Medulla oblongata (tissue), 1 donor: ENCODE data around the gene PEX13.
"Not testable (repeated sequence)": the region's sequence is repeated elsewhere in the genome, so short reads cannot be mapped to it uniquely, and the experiment has no call there.

Experiments used
- DNase-seq: peaks from one replicate; pipeline ENCODE4 v3.0.0-alpha.2; 2015; ENCODE audit errors: extremely low spot score

PEX13 gene

DNA sequence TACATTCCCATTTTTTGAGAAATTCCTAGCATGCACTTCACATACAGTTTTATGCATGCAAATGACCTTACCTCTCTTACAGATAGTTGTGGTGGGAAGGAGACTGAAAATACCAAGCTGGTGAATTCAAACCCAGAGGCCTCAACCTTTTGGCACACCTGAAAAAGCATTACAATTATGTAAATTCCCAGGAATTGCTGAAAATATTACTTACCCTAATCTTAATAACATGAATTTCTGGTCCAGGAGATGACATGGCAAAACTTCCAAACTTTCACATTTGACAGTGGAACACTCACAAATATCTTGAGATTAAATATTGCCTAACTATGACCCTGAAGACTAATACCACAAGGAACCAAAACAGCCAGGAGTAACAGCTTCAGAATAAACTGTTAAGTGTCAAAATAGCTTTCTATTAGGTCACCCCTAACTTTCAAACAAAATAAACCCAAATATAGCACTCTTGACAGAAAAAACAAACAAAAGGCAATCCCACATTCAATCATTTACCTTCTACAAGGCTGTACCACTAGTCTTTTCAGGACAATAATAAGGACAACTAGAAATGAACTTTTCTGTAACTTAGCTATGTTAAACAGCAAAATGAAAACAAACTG is 10.9 kb upstream of the PEX13 start:
- no peak for DNase-seq

DNA sequence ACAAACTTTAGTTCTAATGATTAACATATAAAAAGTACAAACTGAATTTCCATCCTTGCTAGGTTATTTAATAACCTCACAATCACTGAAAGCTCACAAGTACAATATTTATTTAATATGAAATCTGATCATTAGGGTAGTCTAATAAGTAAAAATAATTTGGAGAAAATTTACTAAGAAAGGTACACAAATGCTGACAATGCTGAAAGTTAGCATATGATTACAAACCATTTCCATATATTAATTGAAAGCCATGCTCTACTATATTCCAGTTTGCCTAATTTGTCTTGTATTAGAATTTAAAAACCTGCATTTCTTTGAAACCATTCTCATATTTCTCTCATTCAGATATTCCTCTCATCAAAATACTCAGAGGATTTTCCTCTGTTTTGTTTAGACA is 8.2 kb upstream of the PEX13 start:
- DNase-seq, result no peak

DNA sequence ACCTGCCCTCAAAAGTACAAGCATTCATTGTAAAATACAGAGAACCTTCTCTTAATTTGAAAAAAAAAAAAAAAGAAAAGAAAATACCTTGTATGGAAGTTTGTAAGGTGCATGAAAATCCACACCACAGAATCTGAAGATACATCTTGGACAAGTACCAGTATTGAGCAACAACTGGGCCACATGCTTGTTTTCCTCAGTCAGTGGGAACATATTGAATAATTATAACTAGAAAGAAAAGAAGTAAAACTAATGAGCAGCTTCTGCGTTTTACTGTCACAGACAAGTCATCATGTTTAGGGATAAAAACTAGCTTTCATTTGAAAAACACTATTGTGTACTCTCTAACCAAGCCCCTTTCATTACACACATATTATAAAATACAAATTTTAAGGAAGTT is 5.8 kb upstream of the PEX13 start:
- no peak for DNase-seq

DNA sequence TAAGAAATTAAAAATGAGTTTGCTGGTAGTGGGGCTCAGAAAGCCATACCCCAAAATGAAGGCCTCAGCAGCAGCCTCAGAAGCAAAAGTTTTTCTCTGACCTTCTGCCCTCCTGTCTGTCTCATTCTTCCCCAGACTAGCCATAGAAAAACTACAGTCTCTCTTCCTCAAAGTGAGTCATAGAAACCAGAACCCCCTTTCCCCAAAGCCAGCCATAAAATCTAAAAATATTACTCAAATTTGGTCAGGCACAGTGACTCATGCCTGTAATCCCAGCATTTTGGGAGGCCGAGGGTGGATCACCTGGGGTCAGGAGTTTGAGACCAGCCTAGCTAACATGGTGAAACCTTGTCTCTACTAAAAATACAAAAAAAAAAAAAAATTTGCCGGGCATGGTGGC is 5.2 kb upstream of the PEX13 start:
- not testable (repeated sequence) for DNase-seq

DNA sequence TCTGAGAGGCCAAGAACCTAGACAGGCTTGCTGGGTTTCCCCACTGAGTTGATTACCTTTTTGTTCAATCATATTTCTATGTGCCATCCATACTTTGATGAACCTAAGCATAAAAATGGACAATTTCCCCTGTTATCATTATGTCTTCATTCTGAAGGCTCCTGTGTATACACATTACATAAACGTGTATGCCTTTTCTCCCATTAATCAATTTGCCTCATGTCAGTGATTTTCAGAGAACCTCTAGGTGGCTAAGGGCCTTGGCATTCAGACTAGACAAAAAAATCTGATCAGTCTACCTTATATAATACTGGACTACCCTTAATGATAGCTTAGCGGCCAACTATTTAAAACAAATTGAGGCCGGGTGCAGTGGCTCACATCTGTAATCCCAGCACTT is 4.1 kb upstream of the PEX13 start:
- DNase-seq, result no peak

DNA sequence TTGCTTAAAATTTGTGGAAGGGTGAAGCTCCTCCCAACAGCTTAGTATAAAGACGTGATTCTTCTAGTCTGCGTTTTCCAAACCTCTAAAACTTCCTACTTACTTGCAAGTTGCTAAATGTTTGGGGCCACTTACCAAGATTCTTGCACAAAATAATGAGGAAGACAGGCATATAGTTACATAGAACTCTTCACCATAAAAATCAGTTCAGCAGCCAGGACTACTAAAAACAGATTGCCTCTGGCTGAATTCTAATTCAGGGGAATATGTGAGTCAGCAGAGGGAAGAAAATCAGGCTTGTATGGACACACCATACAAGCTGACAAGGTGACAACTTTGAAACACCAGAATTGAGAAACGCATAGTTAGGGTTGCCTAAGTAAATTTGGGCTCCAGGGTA is 2.8 kb upstream of the PEX13 start:
- DNase-seq, result no peak

DNA sequence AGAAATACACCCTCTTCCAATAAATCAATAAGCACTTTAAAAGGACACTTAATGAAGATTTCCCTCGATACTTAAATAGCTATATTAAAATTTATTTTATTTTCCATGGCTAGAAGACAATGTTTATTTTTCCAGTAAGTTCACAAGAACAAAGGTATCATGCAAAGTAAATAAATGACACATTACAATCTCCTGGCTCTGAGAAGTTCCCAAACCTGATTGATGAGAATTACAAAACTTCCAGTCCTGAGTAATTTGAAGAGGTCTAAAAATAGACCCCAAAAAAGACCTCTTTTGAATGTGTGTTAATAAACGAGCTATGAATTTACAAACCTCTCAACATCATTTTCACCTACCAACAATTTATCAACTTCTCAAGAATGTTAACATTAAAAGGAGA is 1.5 kb upstream of the PEX13 start:
- no peak for DNase-seq

DNA sequence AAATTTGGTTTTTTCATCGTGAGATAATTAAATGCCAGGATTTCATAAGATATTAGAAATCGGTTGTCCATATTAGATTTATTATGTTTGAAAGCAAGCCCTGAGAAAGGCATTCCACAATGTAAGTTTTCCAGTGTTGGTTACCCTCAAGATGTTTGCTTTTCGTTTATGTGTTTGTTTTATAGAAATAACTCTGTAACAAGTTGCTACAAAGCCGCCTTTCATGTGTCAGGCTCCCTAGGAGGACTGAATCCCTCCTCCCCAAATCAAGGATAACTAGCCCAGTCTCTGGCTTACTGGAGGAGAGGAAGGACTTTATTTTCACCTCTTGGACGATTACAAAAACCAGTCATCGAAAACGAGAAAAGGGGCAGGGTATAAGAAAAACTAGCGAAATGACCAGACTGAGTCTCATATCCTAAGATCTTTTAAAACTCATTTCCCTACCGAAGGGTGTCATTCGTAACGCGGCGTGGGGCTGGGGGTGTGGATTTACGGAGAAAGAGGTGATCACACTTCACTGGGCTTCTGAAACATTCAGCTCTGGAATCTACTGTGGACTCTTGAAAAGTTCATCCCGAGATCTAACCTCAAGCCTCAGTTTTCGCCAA is 1.0 kb upstream of the PEX13 start:
- no peak for DNase-seq

DNA sequence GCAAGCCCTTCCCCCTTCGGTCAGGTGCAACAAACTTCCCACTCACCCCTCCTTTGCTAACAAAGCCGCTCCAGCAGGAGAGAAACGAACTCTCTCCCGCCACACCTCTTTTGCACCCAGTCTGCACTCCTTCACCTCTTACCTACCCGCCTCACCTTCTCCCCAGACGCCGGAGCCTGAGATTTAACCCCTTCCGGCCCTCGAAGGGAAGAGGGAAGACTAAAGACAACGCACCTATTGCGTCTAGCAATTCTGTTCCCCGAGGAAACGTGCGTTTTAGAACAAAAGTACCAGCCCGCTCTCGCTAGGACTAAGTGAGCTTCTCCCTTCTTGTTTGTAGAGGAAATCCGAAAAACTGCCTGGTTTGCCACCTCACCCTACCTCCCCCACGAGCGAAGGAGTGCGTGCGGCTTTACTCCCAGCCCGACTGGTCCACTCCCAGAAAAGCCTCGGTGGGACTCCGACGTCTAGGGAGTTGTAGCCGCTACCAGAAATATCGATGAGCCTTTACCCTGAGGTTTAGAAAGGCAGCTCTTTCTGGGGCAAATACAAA is 441 bp upstream of the PEX13 start:
- DNase-seq, result peak; percentile 87

DNA sequence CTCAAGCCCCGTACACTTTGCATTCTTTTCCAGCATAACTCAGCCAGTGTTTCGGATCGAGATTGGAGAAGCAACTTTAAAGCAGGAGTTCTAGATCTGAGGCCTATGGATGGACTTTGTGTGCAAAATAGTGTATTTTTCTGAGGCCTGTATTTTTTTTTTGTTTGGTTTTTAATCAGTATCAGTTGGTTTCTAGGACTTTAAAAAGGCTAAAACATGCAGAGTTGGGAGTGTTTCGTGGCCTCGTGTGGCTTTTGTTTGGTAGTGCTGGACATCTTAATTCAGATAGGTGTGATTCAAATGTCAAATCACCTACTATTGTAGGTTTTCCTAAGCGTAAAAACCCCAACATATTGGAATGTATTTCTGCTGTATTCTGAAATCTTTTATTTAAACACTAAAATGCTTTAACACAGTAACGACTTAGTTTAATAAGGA is 817 bp downstream of the PEX13 start:
- no peak for DNase-seq

DNA sequence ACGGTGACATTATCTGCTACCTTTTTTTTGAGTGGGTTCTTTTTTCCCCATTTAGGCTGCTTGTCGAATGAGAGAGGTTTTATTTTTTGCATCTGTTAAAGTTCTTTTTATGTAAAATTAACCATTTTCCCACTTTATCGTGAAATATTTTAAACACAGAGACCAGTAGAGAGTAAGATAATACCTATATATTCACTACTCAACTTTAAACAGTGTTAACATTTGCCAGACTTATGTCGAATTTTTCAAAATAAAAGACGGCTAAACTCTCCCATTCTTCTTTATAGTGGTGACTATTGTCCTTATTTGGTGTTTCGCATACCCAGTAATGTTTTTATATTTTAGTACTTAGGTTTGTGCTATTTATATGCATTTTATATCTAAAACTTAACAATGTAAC is 1.3 kb downstream of the PEX13 start:
- no peak for DNase-seq

DNA sequence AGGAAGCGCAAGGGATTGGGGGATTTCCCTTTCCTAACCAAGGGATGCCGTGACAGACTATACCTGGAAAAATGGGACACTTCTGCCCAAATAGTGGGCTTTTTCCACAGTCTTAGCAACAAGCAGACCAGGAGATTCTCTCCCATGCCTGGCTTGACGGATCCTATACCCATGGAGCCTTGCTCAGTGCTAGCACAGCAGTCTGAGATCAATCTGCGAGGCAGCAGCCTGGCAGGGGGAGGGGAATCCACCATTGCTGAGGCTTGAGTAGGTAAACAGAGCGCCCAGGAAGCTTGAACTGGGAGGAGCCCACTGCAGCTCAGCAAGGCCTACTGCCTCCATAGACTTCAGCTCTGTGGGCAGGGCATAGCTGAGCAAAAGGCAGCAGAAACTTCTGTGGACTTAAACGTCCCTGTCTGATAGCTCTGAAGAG is 3.7 kb downstream of the PEX13 start:
- DNase-seq, result no peak

DNA sequence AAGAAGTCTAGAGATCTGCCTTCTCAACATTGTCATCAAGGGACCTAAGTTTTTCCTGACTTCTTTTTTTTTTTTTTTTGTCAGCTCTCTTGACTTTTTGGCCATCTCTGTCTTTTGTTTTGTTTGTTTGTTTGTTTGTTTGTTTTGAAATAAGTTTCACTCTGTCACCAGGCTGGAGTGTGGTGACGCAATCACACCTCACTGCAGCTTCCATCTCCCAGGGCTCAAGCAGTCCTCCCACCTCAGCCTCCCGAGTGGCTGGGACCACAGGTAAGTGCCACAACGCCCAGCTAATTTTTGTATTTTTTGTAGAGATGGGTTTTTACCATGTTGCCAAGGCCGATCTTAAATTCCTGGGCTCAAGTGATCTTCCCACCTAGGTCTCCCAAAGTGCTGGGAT is 6.2 kb downstream of the PEX13 start:
- DNase-seq, result no peak

DNA sequence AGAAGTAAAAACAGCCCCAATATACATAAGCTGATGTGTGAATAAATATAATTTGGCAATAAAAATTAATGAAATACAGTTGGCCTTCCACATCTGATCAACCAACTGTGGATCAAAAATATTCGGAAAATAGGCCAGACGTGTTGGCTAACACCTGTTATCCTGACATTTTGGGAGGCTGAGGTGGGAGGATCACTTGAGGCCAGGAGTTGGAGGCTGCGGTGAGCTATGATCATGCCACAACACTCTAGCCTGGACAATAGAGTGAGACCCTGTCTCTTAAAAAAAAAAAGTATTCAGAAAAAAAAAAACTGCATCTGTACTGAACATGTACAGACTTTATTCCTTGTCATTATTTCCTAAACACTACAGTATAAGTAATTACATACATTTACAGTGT is 12.0 kb downstream of the PEX13 start:
- DNase-seq, result no peak

DNA sequence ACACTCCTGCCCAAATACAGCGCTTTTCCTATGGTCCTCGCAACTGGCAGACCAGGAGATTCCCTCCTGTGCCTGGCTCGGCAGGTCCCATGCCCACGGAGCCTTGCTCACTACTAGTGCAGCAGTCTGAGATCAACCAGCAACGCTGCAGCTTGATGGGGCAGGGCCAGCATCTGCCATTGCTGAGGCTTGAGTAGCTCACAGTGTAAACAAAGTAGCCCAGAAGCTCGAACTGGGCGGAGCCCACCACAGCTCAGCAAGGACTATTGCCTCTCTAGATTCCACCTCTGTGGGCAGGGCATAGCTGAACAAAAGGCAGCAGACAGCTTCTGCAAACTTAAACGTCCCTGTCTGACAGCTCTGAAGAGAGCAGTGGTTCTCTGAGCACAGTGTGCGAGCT is 17.1 kb downstream of the PEX13 start:
- DNase-seq, result not testable (repeated sequence)

DNA sequence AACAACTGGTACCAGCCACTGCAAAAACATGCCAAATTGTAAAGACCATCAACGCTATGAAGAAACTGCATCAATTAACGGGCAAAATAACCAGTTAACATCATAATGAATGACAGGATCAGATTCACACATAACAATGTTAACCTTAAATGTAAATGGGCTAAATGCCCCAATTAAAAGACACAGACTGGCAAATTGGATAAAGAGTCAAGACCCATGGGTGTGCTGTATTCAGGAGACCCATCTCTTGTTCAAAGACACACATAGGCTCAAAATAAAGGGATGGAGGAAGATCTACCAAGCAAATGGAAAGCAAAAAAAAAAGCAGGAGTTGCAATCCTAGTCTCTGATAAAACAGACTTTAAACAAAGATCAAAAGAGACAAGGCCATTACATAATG is 19.1 kb downstream of the PEX13 start:
- not testable (repeated sequence) for DNase-seq

DNA sequence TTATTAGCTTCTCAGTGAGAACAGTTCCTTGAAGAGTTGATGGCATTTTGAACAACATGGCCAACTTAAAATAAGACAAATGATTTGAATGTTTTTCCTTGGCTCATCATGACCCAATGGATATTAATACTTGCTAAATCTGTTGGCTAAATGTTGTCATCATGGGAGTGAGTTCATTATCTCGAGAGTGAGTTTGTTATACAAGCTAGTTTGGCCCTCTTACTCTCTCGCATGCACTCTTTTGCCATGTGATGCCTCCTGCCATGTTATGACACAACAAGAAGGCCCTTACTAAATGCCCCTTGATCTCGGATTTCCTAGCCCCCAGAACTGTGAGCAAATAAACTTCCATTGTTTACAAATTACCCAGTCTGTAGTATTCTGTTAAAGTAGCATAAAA is 25.3 kb downstream of the PEX13 start:
- no peak for DNase-seq

DNA sequence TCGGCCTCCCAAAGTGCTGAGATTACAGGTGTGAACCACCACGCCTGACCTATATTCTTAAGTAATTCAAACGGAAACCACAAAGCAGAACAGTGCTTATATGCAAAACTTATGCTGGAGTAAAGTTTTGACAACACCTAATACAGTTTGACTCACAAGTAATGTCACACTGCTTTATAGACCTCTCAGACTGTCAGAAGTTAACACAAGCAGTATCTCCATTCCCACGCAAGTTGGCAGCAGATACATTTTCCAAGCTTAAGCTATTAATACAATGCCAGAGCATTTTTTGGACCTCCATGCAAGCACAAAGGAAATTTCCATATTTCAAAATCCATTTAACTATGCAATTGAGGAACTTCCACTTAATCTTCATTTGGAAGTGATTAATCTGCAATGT is 27.1 kb downstream of the PEX13 start:
- DNase-seq, result no peak

DNA sequence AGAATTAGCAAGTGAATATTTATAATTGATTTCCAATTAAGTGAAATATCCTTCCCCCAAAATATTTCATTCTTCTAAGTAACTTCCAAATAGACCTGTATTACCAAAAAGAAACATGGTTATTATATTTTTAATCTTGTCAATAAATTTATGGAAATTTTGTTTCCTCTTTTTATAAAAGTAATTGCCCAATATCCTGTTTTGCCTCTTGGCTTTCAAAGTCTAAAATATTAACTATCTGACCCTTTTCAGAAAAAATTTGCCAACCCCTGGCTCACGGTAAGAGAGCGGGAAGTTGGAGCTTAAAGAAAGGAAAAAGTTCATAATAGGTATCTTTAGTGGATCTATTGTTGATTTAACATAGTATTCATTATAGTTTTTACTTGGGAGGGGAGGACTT is 27.7 kb downstream of the PEX13 start:
- DNase-seq, result no peak

DNA sequence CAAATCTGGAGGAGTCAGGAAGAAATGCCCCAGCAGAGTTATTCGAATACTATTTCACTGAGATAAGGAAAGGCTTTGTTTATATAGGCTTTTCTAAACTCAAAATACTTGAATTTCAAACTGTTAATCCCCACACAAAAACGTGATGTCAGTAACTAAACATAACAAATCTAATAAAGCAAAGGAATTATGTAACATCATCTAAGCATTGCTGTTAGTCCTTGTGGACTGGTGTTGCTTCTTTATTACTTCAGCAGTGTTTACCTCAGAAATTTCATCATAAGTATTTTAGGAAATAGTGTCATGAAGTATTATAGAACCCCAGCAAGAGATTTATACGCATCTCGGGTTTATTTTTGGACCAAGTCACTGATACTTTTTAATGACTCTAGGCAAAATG is 28.5 kb downstream of the PEX13 start:
- DNase-seq, result no peak

DNA sequence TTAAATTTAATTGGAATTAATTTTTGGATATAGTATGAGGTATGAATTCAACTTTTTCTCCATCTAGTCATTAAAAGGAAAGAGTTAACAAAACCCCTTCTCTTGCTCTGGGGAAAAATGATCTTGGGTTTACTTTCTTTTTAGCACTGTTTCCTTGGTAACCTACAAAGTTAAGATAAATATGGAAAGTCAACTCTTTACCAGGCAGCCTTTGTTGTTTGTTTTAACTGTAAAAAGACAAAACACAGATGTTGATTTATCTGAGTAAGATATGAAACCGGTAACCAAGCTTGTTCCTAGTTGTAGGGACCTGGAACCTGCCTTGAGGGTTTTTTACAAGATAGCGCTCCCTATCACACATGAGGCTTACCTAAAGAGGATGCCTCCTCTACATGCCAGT is 38.0 kb downstream of the PEX13 start:
- no peak for DNase-seq

DNA sequence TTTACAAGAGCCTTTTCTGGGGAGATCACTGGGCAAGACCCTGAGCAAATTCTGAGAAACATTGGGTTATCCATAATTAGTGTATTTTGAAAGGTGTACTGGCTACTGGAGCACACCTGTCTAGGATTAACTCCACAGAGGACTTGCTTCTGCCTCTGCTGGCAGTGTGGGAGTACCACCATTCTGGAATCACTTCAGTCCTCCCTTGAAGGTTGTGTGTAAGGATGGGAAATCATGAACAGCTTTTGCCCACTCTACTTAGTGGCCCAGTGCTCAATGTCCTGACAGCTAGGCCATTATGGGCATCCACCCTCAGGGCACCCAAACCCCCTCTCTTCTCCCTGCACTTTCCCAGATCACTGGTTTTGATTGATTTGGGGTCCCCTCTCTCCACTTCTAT is 40.0 kb downstream of the PEX13 start:
- DNase-seq, result no peak

DNA sequence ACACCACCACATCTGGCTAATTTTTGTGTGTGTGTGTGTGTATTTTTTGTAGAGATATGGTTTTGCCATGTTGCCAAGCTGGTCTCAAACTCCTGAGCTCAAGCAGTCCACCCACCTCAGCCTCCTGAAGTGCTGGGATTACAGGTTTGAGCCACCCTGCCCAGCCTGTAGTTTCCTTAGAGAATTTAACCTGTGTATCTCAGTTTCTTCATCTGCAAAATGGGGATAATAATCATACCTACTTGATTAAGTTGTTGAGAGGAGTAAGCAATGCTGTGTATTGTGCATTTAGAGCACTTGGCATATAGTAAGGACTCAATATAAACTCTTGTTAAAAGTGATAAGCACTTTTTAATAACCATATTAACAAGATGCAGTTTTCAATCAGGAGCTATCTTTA is 41.9 kb downstream of the PEX13 start:
- DNase-seq, result no peak
